ENCODE data around the gene OSBPL1A.

OSBPL1A gene

GRCh38 chr18:24219561-24220317 lies 177.9 kb downstream of the OSBPL1A start:
- DNase-seq (ENCODE audit: low read depth in 2 of 2), result no peak

GRCh38 chr18:24214913-24215312 lies 182.7 kb downstream of the OSBPL1A start:
- no peak for DNase-seq (ENCODE audit: low read depth in 2 of 2)

- DNase-seq (ENCODE audit: low read depth in 2 of 2), result no peak
These were observed 183.5 kb downstream of the OSBPL1A start for GRCh38 chr18:24214144-24214543.

GRCh38 chr18:24212939-24213338 lies 184.7 kb downstream of the OSBPL1A start:
- no peak for DNase-seq (ENCODE audit: low read depth in 2 of 2)

GRCh38 chr18:24209558-24209957 lies 188.1 kb downstream of the OSBPL1A start:
- no peak for DNase-seq (ENCODE audit: low read depth in 2 of 2)

- DNase-seq (ENCODE audit: low read depth in 2 of 2), result no peak
These were observed 189.2 kb downstream of the OSBPL1A start for GRCh38 chr18:24208270-24209035.

- DNase-seq (ENCODE audit: low read depth in 2 of 2), result no peak
These were observed 192.7 kb downstream of the OSBPL1A start for GRCh38 chr18:24204904-24205303.

- DNase-seq (ENCODE audit: low read depth in 2 of 2), result no peak
These were observed 195.6 kb downstream of the OSBPL1A start for GRCh38 chr18:24201699-24202687.

- no peak for DNase-seq (ENCODE audit: low read depth in 2 of 2)
These were observed 196.9 kb downstream of the OSBPL1A start for GRCh38 chr18:24200494-24201290.

- DNase-seq (ENCODE audit: low read depth in 2 of 2), result no peak
These were observed 198.2 kb downstream of the OSBPL1A start for GRCh38 chr18:24199372-24199962.

- no peak for DNase-seq (ENCODE audit: low read depth in 2 of 2)
These were observed 199.2 kb downstream of the OSBPL1A start for GRCh38 chr18:24198461-24198860.

- DNase-seq (ENCODE audit: low read depth in 2 of 2), result no peak
These were observed 200.2 kb downstream of the OSBPL1A start for GRCh38 chr18:24197412-24197811.

GRCh38 chr18:24196764-24197163 lies 200.9 kb downstream of the OSBPL1A start:
- DNase-seq (ENCODE audit: low read depth in 2 of 2), result no peak

- DNase-seq (ENCODE audit: low read depth in 2 of 2), result no peak
These were observed 202.1 kb downstream of the OSBPL1A start for GRCh38 chr18:24195296-24196053.

GRCh38 chr18:24190590-24190989 lies 207.0 kb downstream of the OSBPL1A start:
- no peak for DNase-seq (ENCODE audit: low read depth in 2 of 2)

- no peak for DNase-seq (ENCODE audit: low read depth in 2 of 2)
These were observed 207.8 kb downstream of the OSBPL1A start for GRCh38 chr18:24189664-24190346.

- no peak for DNase-seq (ENCODE audit: low read depth in 2 of 2)
These were observed 208.6 kb downstream of the OSBPL1A start for GRCh38 chr18:24189007-24189528.

- DNase-seq (ENCODE audit: low read depth in 2 of 2), result no peak
These were observed 209.5 kb downstream of the OSBPL1A start for GRCh38 chr18:24188120-24188519.

GRCh38 chr18:24187689-24188088 lies 209.9 kb downstream of the OSBPL1A start:
- DNase-seq (ENCODE audit: low read depth in 2 of 2), result no peak
